Kidney tubule cell (primary cell): ENCODE data around the gene SOX15.

Source experiments
- DNase-seq: peaks from one replicate; pipeline ENCODE4 v3.0.0-alpha.2; 2018; ENCODE audit warnings: low spot score

Gene SOX15

GRCh38 chr17:7557775-7558543, 31.9 kb downstream of the SOX15 start:
- DNase-seq, result peak; percentile 94

- no peak for DNase-seq
Observed at GRCh38 chr17:7557147-7557764, 32.6 kb downstream of the SOX15 start.

DNA sequence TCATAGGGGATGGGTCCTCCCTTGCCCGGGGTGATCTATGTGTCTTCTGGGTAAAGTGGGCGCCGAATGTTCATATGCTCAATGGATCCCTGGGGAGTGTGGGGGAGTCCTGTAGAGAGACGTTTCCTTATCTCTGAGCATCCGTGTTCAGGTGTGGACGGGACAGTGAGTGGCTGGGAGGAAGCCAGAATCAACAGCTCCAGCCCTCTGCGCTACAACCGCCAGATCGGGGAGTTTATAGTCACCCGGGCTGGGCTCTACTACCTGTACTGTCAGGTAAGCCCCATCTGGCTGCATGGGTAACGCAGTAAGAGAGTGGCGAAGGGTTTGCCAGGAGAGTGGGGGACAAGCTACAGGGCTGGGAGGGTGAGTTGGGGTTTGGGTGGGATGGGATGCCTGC, 33.3 kb downstream of the SOX15 start:
- DNase-seq, result no peak

DNA sequence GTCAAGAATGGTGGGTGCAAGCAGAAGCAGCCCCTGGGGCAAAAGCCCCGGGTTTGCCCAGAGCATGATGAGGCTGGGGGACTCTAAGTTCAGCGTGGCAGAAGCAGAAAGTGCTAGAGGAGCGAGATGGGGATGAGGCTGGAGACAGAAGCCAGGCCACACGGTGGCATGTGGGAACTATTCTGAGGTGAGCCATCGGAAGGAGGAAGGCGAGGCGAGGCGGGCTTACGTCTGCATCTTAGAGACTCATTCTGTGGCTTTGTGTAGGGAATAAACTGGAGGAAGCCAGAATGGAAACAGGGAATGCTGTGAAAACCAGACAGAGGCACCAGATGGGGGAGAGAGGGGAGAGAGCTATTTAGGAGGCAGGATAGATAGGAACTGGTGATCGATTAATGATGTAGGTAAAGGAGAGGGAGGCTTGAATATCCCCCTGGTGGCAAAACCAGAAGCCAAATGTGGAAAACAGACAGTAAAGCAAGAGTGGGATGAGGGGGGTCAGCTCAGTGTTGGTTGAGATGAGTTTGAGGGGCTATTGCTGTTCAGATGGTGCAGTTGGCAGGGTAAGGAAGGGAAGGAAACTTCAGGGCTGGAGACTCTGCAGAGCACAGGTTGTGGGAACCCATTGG, 34.5 kb downstream of the SOX15 start:
- DNase-seq, result no peak

- DNase-seq, result no peak
Observed at GRCh38 chr17:7553356-7553755, 36.5 kb downstream of the SOX15 start.

- no peak for DNase-seq
Observed at GRCh38 chr17:7552621-7553051, 37.3 kb downstream of the SOX15 start.

- no peak for DNase-seq
Observed at GRCh38 chr17:7551396-7551795, 38.5 kb downstream of the SOX15 start.

GRCh38 chr17:7550344-7550743, 39.5 kb downstream of the SOX15 start:
- no peak for DNase-seq

- DNase-seq, result peak; percentile 36
Observed at GRCh38 chr17:7549401-7550055, 40.4 kb downstream of the SOX15 start.

DNA sequence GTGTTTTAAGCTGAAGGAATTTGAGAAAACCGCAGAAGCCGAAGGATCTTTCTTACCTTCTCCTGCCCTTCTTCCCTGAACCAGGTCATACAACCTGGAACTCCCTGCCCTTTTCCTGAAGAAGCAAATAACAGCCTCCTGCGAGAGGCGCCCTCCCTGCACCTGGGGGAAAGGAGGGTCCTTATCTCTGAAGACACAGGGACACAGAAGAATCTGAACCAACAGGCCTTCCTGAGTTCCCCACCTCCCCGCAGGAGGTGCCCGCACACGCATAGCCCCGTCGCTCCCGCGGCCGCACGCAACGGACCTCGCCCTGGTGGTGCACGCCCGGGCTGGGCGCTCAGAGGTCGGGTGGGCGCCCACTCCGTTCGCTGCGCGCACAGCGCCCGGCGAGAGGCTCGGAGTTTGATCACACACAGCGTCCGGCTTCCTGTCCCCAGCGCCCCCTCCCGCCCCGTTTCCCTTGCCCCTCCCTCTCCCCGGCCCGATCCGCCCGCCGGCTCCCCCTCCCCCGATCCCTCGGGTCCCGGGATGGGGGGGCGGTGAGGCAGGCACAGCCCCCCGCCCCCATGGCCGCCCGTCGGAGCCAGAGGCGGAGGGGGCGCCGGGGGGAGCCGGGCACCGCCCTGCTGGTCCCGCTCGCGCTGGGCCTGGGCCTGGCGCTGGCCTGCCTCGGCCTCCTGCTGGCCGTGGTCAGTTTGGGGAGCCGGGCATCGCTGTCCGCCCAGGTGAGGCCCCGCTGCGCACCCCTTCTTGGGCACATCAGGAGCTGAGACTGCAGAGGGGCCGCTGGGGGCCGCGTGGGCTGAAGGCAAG, 41.1 kb downstream of the SOX15 start, which contains the start of gene TNFSF12:
TSS of gene TNFSF12 (plus strand) at position 474 of the 816 bp plus-strand sequence. CDS start at position 570, 96 bp downstream.
- peak; percentile 44 for DNase-seq

DNA sequence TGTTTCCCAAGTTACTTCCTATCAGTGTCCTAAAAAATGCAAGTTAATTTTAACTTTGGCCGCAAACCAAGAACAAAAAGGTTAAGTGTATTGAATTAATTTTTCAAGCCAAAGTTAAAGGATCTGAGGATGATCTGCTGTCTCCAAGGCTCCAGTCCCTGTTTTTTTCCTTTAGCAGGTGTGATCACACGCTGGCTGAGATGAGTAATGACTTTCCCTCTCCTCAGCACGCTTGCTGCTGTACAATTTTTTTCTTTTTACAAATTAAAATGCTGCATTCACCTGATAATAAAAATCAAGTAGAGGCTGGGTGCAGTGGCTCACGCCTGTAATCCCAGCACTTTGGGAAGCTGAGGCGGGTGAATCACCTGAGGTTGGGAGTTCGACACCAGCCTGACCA, 45.0 kb downstream of the SOX15 start:
- no peak for DNase-seq

DNA sequence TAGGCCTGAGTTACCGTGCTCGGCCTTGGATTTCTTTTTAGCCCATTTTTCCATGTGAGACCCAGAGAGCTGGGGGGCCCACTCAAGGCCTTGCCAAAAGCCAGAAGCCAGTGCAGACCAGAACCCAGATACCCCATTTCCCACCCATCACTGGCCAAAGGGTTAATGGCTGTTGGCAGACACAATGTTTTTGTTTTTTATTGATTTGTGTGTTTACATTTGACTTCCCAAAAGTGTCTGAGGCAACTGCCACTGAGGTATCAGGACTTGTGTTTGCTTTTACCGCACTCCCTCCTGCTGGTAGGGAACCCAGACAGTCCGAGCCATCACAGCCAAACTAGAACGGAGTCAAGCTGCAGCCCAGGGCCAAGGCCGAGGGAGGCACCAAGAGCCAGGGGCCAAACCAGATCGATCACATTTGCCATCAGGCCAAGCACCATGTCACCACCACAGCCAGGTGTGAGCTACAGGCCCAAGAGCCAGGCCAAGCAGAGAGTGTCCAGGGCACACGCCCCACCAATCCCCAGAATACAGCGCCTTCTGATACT, 48.7 kb downstream of the SOX15 start:
- no peak for DNase-seq

DNA sequence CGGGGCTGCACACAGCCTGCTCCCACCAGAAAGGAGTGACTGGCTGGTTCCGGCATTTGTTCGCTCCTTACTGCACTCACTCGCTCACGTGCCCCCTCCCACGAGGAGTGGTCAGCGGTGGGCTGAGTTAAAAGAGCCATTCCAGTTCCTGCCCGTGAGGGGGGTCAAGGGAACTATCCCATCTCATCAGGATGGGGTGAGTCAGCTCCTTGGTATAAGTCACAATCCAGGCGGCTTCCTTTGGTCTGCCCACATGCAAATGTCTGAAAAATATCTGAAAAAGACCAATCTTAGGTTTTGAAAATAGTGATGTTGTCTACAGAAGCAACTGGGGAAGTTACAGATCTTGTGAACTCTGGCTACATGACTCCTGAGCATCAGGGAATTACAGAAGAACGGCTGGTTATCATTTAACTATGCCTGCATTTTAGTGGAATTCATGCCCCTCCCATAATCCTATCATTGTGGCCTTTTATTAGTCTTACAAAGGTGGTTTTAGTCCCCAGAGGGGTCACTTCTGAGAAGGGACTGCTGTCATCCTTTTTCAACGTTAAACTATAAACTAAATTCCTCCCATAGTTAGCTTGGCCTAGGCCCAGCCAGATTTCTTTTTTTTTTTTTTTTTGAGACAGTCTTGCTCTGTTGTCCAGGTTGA, 50.9 kb downstream of the SOX15 start:
- DNase-seq, result peak; percentile 67
